ENCODE results near the gene KRT71.

KRT71 gene

DNA sequence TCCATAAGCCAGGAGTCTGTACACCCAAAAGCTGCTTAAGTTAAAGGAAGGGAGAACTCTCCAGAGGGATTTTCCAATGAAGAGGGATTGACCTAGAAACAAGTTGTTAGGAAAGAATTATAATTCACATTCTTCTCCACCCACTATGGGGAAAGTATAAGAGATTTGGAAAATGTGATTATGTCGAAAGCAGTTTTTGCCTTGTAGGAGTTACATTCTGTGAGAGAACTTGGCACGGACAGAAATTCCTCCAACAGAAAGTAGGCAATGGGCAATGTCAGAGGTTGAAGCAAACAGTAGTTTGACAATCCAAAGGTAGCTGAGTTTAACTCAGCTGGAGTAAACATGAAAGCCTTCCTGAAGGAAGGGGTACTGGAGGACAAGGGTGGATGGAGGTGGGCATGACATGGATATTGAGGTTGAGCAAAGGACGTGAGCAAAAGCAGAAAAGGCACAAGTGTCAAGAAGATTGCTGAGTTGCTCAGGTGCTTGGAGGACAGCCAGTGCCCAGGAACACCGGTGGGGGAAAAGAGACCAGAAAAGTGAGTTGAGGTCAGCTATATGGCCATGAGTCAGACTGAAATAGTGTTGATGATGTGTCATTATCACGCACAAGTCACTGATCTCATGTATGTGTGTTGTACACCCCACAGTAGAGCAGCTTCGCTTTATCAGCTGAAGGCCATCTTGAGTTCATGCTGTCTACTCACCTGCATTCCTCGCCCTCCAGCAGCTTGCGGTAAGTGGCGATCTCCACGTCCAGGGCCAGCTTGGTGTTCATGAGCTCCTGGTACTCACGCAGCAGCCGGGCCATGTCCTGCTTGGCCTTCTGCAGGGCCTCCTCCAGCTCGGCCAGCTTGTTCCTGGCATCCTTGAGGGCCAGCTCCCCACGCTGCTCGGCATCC, 36.8 kb downstream of the KRT71 start:
- DNase-seq (ENCODE audit: low spot score), result no peak
- H3K9me3 ChIP-seq (ENCODE audit: severe bottlenecking), result no peaks in the 10 kb centered on the region
- peaks cover 17% of the 10 kb centered on the region for H3K4me1 ChIP-seq (ENCODE audit: insufficient read depth, poor library complexity, severe bottlenecking)
- TF ChIP-seq, protein P1, sequence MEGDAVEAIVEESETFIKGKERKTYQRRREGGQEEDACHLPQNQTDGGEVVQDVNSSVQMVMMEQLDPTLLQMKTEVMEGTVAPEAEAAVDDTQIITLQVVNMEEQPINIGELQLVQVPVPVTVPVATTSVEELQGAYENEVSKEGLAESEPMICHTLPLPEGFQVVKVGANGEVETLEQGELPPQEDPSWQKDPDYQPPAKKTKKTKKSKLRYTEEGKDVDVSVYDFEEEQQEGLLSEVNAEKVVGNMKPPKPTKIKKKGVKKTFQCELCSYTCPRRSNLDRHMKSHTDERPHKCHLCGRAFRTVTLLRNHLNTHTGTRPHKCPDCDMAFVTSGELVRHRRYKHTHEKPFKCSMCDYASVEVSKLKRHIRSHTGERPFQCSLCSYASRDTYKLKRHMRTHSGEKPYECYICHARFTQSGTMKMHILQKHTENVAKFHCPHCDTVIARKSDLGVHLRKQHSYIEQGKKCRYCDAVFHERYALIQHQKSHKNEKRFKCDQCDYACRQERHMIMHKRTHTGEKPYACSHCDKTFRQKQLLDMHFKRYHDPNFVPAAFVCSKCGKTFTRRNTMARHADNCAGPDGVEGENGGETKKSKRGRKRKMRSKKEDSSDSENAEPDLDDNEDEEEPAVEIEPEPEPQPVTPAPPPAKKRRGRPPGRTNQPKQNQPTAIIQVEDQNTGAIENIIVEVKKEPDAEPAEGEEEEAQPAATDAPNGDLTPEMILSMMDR (IDR thresholded peaks at IDR 0.05; ENCODE audit: poor library complexity, severe bottlenecking), result no peak
- peaks cover 61% of the 10 kb centered on the region for H3K36me3 ChIP-seq (ENCODE audit: low read depth)
- H3K4me3 ChIP-seq (ENCODE audit: severe bottlenecking), result peak overlapping the region; percentile 79
- no peaks in the 10 kb centered on the region for H3K27me3 ChIP-seq (ENCODE audit: insufficient read depth, poor library complexity, severe bottlenecking)
- ATAC-seq (ENCODE audit: low read depth), result peak; percentile 0; the same call in 1 of the 3 replicates
- peak overlapping the region; percentile 99 for H3K27ac ChIP-seq (ENCODE audit: poor library complexity, severe bottlenecking)

DNA sequence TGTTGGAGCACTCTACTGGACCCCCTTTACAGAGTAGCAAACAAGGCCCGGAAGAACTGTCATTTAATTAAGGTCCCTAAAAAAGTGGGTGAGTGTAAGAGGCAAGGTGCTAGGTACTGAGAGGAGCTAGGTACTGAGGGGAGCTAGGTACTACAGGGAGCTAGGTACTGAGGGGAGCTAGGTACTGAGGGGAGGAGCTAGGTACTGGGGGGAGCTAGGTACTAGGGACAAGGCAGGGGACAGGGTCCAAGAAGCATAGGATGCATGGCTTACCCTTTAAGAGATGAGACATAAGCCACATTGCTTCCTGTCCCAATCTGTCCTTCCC, 37.7 kb downstream of the KRT71 start:
- TF ChIP-seq, protein P1 (IDR thresholded peaks at IDR 0.05; ENCODE audit: poor library complexity, severe bottlenecking), result no peak
- Histone ChIP-seq H3K4me3 (ENCODE audit: severe bottlenecking) (no peak overlapping the region), H3K27ac (ENCODE audit: poor library complexity, severe bottlenecking) (peak overlapping the region; percentile 99), H3K36me3 (ENCODE audit: low read depth) (peaks cover 61% of the 10 kb centered on the region), H3K4me1 (ENCODE audit: insufficient read depth, poor library complexity, severe bottlenecking) (peaks cover 10% of the 10 kb centered on the region), H3K9me3 (ENCODE audit: severe bottlenecking) (peaks cover 6% of the 10 kb centered on the region), H3K27me3 (ENCODE audit: insufficient read depth, poor library complexity, severe bottlenecking) (no peaks in the 10 kb centered on the region)
- ATAC-seq (ENCODE audit: low read depth) (no peak), DNase-seq (ENCODE audit: low spot score) (no peak)

DNA sequence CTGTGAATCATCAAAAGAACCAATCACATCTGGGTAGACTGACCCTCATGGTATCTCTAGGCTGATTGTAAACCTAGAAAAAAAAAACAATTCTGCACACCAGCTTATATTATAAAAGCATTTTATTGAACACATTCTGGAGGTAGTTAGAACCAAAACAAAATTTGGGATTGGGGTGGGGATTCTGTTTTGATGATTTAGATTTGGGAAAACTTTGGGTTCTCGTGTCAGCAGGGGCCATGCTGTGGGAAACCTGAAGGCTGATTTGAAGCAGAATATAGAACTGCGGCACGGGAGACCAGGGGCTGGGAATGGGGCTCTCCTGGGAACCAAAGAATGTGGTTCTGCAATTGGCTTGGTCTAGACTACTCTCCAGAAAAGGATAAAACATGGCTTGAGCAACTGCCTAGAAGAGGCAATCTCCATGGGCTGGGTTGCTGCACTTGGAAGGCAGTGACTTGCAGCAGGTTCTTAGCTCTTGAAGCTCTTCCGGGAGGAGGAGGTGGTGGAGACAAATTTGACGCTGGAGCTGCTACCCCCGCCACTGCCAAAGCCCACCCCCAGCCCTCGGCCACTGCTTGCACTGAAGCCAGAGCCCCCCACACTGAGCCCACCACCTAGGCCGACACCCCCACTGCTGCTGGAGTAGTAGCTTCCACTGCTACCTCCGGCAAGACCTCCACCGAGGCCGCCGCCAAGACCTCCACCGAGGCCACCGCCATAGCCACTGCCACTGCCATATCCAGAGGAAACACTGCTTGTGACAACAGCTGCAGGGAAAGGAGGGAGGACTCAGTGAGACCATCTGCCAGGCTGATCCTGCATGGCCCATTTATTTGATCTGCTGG, 38.2 kb downstream of the KRT71 start:
- Histone ChIP-seq H3K4me1 (ENCODE audit: insufficient read depth, poor library complexity, severe bottlenecking) (peaks cover 10% of the 10 kb centered on the region), H3K36me3 (ENCODE audit: low read depth) (peaks cover 56% of the 10 kb centered on the region), H3K9me3 (ENCODE audit: severe bottlenecking) (peaks cover 8% of the 10 kb centered on the region), H3K4me3 (ENCODE audit: severe bottlenecking) (no peak overlapping the region), H3K27ac (ENCODE audit: poor library complexity, severe bottlenecking) (peak overlapping the region; percentile 99), H3K27me3 (ENCODE audit: insufficient read depth, poor library complexity, severe bottlenecking) (no peaks in the 10 kb centered on the region)
- DNase-seq (ENCODE audit: low spot score), result no peak
- ATAC-seq (ENCODE audit: low read depth), result peak; percentile 6; the same call in 1 of the 3 replicates
- TF ChIP-seq, protein P1 (IDR thresholded peaks at IDR 0.05; ENCODE audit: poor library complexity, severe bottlenecking), result no peak

DNA sequence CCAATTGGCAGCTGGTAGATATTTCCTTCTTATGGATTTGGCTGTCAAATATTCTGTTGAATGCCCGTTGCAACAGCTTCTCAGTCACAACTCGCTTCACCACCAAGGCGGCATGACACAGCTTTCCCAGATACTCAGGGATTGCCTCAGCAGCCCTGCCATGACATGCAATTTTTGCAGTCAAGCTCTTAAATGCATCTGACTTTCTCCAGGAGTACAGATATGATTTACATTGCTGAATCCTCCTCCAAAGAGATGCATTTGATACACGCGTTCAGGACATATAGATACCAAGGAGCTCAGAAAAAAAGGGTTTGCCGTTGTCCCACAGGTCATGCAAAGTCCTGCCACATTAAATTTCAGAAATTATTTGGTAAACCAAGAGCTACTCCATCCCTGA, 39.2 kb downstream of the KRT71 start:
- Histone ChIP-seq H3K9me3 (ENCODE audit: severe bottlenecking) (peaks cover 8% of the 10 kb centered on the region), H3K36me3 (ENCODE audit: low read depth) (peaks cover 46% of the 10 kb centered on the region), H3K4me3 (ENCODE audit: severe bottlenecking) (no peak overlapping the region), H3K4me1 (ENCODE audit: insufficient read depth, poor library complexity, severe bottlenecking) (peaks cover 10% of the 10 kb centered on the region), H3K27me3 (ENCODE audit: insufficient read depth, poor library complexity, severe bottlenecking) (no peaks in the 10 kb centered on the region), H3K27ac (ENCODE audit: poor library complexity, severe bottlenecking) (peak overlapping the region; percentile 99)
- ATAC-seq (ENCODE audit: low read depth), result peak; percentile 39
- no peak for DNase-seq (ENCODE audit: low spot score)
- TF ChIP-seq, protein P1 (IDR thresholded peaks at IDR 0.05; ENCODE audit: poor library complexity, severe bottlenecking), result no peak
